ENCODE data around the gene RPGRIP1L. TPM values are rescaled to one million over a fixed set of nuclear protein-coding genes. Genes with fewer than 3 reads are reported as not detected.

Gene RPGRIP1L
- total and polyA plus RNA-seq, 9 of the 15 experiments (the other 6 are each of a cell fraction or from before 2014, with no cell fraction given): 3.2 to 7.7 (median 5.8) TPM

DNA sequence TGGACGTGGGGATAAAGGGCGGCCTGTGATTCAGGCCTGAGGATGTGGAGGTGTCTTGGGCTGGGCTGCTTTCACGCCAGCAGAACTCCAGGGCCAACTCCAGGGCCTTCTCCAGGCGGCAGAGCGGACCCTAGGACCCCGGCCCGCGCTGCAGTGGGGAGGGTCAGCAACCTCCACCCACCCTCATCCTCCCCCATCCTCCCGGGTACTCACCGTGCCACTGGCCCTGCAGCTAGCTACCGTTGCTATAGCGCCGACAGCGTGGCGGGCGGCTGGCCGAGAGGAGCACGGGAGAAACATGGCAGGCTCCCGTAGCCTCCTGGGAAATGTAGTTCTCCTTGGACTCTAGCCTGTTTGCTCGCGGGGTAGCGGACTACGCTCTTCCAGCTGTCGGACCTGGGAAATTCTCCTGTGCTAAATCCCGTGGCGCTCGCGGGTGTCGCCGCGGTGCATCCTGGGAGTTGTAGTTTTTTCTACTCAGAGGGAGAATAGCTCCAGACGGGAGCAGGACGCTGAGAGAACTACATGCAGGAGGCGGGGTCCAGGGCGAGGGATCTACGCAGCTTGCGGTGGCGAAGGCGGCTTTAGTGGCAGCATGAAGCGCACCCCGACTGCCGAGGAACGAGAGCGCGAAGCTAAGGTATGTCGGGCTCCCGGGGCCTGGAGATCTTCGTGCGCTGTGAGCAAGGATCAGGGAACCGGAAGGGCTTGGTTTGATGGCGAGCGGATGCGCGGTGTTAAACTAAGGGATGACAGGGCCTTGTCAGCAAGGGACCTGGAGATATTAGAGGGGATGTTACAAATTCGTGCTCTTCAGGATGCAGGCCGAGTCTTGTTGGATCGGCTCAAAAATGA is at the start of gene RPGRIP1L, which contains the start of gene FTO (continued):
- TF ChIP-seq, protein P1, sequence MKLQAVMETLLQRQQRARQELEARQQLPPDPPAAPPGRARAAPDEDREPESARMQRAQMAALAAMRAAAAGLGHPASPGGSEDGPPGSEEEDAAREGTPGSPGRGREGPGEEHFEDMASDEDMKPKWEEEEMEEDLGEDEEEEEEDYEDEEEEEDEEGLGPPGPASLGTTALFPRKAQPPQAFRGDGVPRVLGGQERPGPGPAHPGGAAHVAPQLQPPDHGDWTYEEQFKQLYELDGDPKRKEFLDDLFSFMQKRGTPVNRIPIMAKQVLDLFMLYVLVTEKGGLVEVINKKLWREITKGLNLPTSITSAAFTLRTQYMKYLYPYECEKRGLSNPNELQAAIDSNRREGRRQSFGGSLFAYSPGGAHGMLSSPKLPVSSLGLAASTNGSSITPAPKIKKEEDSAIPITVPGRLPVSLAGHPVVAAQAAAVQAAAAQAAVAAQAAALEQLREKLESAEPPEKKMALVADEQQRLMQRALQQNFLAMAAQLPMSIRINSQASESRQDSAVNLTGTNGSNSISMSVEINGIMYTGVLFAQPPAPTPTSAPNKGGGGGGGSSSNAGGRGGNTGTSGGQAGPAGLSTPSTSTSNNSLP (IDR thresholded peaks at IDR 0.05; ENCODE audit: borderline replicate concordance, low read depth, low read length): no peak
- peak; percentile 91 for TF ChIP-seq SRSF1 (IDR thresholded peaks at IDR 0.05; ENCODE audit: low read depth, low read length)
- TF ChIP-seq CHD2 (IDR thresholded peaks at IDR 0.05; ENCODE audit: low read depth, low read length): peak; percentile 92
- no peak for TF ChIP-seq ZEB2 (IDR thresholded peaks at IDR 0.05)
- TF ChIP-seq NR1H2 (CRISPR knock-in tag; IDR thresholded peaks at IDR 0.05): no peak
- TF ChIP-seq, protein P2, sequence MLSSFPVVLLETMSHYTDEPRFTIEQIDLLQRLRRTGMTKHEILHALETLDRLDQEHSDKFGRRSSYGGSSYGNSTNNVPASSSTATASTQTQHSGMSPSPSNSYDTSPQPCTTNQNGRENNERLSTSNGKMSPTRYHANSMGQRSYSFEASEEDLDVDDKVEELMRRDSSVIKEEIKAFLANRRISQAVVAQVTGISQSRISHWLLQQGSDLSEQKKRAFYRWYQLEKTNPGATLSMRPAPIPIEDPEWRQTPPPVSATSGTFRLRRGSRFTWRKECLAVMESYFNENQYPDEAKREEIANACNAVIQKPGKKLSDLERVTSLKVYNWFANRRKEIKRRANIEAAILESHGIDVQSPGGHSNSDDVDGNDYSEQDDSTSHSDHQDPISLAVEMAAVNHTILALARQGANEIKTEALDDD (IDR thresholded peaks at IDR 0.05): no peak
- TF ChIP-seq, protein P3, sequence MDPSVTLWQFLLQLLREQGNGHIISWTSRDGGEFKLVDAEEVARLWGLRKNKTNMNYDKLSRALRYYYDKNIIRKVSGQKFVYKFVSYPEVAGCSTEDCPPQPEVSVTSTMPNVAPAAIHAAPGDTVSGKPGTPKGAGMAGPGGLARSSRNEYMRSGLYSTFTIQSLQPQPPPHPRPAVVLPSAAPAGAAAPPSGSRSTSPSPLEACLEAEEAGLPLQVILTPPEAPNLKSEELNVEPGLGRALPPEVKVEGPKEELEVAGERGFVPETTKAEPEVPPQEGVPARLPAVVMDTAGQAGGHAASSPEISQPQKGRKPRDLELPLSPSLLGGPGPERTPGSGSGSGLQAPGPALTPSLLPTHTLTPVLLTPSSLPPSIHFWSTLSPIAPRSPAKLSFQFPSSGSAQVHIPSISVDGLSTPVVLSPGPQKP (CRISPR knock-in tag; IDR thresholded peaks at IDR 0.05): no peak
- TF ChIP-seq TEAD2 (tag; IDR thresholded peaks at IDR 0.05): no peak
- TF ChIP-seq, protein P4, sequence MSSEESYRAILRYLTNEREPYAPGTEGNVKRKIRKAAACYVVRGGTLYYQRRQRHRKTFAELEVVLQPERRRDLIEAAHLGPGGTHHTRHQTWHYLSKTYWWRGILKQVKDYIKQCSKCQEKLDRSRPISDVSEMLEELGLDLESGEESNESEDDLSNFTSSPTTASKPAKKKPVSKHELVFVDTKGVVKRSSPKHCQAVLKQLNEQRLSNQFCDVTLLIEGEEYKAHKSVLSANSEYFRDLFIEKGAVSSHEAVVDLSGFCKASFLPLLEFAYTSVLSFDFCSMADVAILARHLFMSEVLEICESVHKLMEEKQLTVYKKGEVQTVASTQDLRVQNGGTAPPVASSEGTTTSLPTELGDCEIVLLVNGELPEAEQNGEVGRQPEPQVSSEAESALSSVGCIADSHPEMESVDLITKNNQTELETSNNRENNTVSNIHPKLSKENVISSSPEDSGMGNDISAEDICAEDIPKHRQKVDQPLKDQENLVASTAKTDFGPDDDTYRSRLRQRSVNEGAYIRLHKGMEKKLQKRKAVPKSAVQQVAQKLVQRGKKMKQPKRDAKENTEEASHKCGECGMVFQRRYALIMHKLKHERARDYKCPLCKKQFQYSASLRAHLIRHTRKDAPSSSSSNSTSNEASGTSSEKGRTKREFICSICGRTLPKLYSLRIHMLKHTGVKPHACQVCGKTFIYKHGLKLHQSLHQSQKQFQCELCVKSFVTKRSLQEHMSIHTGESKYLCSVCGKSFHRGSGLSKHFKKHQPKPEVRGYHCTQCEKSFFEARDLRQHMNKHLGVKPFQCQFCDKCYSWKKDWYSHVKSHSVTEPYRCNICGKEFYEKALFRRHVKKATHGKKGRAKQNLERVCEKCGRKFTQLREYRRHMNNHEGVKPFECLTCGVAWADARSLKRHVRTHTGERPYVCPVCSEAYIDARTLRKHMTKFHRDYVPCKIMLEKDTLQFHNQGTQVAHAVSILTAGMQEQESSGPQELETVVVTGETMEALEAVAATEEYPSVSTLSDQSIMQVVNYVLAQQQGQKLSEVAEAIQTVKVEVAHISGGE (CRISPR knock-in tag; IDR thresholded peaks at IDR 0.05): peak in 1 of 3 experiments; percentile 71; a peak in 2 of 6 replicates
- TF ChIP-seq CBX2 (IDR thresholded peaks at IDR 0.05; ENCODE audit: insufficient read depth, low read length, poor library complexity, severe bottlenecking): no peak
- no peak for TF ChIP-seq MTF1 (CRISPR knock-in tag; IDR thresholded peaks at IDR 0.05; ENCODE audit: borderline replicate concordance)
- TF ChIP-seq FOXK2 (conservative IDR thresholded peaks at IDR 0.05 in 1 of 2, IDR thresholded peaks at IDR 0.05 in 1 of 2; ENCODE audit: low read depth in 2 of 2): peak; percentile 62 to 85; a peak in 3 of 4 replicates
- no peak for TF ChIP-seq EHMT2 (IDR thresholded peaks at IDR 0.05)
- TF ChIP-seq GATAD2A (IDR thresholded peaks at IDR 0.05): no peak
- TF ChIP-seq SMAD3 (CRISPR knock-in tag; conservative IDR thresholded peaks at IDR 0.05): no peak
- peak; percentile 97; the same call in 1 of the 2 replicates for TF ChIP-seq TAF15 (IDR thresholded peaks at IDR 0.05; ENCODE audit: low read depth, low read length)
